ENCODE data around the gene NKD1.

NKD1 gene

GRCh38 chr16:50539053-50539695, 9.0 kb upstream of the NKD1 start:
- no peak for DNase-seq

- DNase-seq, result no peak
These were observed 8.1 kb upstream of the NKD1 start for GRCh38 chr16:50539822-50540710.

- DNase-seq, result no peak
These were observed 7.5 kb upstream of the NKD1 start for GRCh38 chr16:50540711-50541007.

- DNase-seq, result no peak
These were observed 5.5 kb upstream of the NKD1 start for GRCh38 chr16:50542703-50543102.

- no peak for DNase-seq
These were observed 2.1 kb upstream of the NKD1 start for GRCh38 chr16:50546125-50546524.

- DNase-seq, result peak; percentile 13
These were observed 664 bp upstream of the NKD1 start for GRCh38 chr16:50547340-50548124.

GRCh38 chr16:50548909-50549560, 839 bp downstream of the NKD1 start:
- DNase-seq, result no peak

GRCh38 chr16:50549561-50549915, 1.3 kb downstream of the NKD1 start:
- no peak for DNase-seq

GRCh38 chr16:50550035-50550434, 1.8 kb downstream of the NKD1 start:
- no peak for DNase-seq

- no peak for DNase-seq
These were observed 2.9 kb downstream of the NKD1 start for GRCh38 chr16:50550866-50551641.

GRCh38 chr16:50552476-50553101, 4.4 kb downstream of the NKD1 start:
- DNase-seq, result no peak

- no peak for DNase-seq
These were observed 5.0 kb downstream of the NKD1 start for GRCh38 chr16:50553182-50553710.

- DNase-seq, result no peak
These were observed 5.7 kb downstream of the NKD1 start for GRCh38 chr16:50553731-50554360.

- DNase-seq, result no peak
These were observed 7.2 kb downstream of the NKD1 start for GRCh38 chr16:50555269-50555875.

- no peak for DNase-seq
These were observed 7.9 kb downstream of the NKD1 start for GRCh38 chr16:50555952-50556673.

- no peak for DNase-seq
These were observed 8.8 kb downstream of the NKD1 start for GRCh38 chr16:50557046-50557445.

GRCh38 chr16:50558913-50559312, 10.7 kb downstream of the NKD1 start:
- no peak for DNase-seq

GRCh38 chr16:50559342-50559741, 11.1 kb downstream of the NKD1 start:
- no peak for DNase-seq

GRCh38 chr16:50559804-50560514, 11.8 kb downstream of the NKD1 start:
- no peak for DNase-seq

All from NCI-H226 (cell line).